AG09319 (cell line): ENCODE measurements around the gene COX4I2.
A peak's percentile ranks its signal among the peaks of the same experiment; 100 is the strongest.
"Not testable (repeated sequence)": the region's sequence is repeated elsewhere in the genome, so short reads cannot be mapped to it uniquely, and the experiment has no call there.

Source experiments
- DNase-seq: peaks from one replicate; pipeline ENCODE4 v3.0.0-alpha.2; 2010; ENCODE audit warnings: low read depth; ENCODE audit errors: extremely low read depth
- TF ChIP-seq, protein P1 (sequence below): IDR thresholded peaks from 2 replicates; pipeline ENCODE4 v1.5.1; 2011; ENCODE audit warnings: low read depth, mild to moderate bottlenecking, inconsistent platforms, low read length, moderate library complexity

Gene COX4I2

DNA sequence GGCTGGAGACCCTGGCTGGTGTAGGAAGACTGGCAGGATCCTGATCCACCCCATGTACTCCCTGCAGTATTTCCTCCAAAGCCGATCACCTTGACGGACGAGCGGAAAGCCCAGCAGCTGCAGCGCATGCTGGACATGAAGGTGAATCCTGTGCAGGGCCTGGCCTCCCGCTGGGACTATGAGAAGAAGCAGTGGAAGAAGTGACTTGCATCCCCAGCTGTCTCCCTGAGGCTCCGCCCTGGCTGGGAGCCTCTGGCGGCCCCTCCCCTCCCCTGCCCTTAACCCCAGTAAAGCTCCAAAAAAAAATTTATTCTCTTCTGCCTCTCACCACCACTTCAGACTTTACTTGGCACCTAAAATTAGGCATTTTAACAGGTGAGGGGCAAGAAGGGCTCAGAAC, 7.0 kb downstream of the COX4I2 start:
- DNase-seq: no peak
- TF ChIP-seq, protein P1, sequence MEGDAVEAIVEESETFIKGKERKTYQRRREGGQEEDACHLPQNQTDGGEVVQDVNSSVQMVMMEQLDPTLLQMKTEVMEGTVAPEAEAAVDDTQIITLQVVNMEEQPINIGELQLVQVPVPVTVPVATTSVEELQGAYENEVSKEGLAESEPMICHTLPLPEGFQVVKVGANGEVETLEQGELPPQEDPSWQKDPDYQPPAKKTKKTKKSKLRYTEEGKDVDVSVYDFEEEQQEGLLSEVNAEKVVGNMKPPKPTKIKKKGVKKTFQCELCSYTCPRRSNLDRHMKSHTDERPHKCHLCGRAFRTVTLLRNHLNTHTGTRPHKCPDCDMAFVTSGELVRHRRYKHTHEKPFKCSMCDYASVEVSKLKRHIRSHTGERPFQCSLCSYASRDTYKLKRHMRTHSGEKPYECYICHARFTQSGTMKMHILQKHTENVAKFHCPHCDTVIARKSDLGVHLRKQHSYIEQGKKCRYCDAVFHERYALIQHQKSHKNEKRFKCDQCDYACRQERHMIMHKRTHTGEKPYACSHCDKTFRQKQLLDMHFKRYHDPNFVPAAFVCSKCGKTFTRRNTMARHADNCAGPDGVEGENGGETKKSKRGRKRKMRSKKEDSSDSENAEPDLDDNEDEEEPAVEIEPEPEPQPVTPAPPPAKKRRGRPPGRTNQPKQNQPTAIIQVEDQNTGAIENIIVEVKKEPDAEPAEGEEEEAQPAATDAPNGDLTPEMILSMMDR: no peak

DNA sequence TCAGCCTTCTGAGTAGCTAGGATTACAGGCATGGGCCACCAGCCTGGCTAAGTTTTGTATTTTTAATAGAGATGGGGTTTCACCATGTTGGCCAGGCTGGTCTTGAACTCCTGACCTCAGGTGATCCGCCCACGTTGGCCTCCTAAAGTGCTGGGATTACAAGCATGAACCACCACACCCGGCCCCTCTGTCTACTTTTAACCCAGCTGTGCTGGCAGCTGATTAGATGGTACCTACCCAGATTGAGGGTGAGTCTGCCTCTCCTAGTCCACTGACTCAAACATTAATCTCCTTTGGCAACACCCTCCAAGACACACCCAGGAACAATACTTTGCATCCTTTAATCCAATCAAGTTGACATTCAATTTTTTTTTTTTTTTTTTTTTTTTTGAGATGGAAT, 10.4 kb downstream of the COX4I2 start:
- not testable (repeated sequence) for DNase-seq

DNA sequence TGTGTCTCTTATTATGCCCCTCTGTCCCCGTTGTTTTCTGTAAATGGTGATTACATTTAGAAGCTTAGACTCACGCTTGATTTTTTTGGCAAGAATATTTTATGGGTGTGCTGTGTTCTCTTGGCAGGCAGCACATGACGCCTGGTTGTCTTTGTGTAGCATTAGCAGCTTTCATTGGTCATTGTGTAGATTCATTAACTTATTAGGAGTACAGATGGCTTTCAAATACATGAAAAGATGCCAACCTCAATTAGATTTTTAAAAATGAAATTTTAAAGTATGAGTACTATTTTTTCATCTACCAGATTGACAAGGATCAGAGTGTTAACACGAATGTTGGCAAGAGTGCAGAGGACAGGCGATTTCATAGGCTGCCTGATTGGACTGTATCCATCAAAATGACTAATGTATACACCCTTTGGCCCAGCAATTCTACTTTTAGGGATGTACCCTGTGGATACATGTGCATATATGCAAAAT, 15.2 kb downstream of the COX4I2 start:
- TF ChIP-seq, protein P1: no peak
- peak; percentile 66 for DNase-seq

DNA sequence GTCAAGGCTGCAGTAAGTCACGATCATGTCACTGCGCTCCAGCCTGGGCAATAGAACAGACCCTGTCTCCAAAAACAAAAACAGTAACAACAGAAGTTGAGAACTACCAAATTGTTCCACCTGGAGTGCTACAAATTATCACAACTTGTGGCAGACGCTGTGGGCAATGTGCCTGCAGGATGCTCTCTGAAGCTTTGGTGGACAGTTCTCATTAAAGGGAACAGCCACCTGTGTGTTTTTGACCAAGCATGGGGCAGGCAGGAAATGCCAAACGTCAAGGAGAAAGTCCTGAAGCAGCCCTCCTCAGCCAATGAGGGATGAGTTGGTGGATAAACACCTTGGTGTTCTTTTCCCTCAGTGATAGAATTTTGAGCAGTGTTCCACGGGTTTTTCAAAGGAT, 15.8 kb downstream of the COX4I2 start:
- no peak for DNase-seq
- TF ChIP-seq, protein P1: no peak

DNA sequence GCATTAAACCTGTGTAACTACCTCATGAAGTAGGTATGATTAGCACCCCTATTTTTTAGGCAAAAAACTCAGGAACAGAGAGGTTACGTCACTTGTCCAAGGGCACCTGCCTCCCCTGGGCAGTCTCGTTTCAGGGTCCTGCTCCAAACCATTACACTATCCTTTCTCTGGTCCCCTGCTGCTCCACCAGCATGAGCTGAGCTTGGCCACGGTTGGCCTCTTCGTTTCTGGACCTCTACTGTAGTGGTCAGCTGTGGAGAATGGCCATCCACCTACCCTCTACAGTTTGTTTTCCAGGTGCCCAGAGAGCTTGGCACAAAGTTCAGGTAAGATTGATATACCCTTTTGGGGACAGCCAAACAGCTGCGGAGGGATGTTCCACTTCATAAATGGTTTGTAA, 16.8 kb downstream of the COX4I2 start:
- no peak for DNase-seq

DNA sequence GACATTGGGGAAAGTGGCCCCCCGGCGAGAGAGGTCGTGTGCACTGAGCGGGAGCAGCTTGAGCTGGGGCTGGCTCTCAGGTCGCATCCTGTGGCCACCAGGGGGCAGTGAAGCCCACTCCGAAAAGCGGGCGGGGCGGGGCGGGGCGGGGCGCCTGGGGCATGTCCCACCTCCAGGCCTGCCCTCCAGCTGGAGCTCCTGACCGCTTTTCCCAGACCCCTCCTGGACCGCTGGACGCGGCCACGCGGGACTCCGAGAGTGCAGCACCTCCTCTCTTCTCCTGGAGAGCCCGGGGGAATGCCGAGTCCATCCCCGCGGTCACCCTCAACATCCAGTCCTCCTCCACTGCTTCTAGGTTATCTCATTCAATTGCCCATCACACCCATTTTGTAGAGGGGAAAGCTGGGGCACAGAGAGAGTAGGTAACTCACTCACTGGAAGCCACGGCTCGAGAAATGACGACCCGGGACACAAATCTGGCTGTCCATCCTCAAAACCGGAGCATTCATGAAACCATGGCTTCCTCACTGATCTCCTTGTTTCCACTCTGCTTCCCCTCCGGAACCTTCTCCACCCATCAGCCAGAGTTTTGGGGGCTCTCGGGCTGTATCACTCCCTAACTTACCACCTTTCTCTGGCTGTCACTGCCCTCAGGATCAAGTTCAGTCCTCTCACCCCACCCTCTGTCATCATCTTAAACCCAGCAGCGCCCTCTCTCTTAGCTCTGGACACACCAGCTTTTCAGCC, 24.1 kb downstream of the COX4I2 start:
- peak; percentile 38 for DNase-seq
- TF ChIP-seq, protein P1: peak; percentile 62

More for the DNA sequence above, 16.8 kb downstream of the COX4I2 start:
- TF ChIP-seq, protein P1: no peak

DNA sequence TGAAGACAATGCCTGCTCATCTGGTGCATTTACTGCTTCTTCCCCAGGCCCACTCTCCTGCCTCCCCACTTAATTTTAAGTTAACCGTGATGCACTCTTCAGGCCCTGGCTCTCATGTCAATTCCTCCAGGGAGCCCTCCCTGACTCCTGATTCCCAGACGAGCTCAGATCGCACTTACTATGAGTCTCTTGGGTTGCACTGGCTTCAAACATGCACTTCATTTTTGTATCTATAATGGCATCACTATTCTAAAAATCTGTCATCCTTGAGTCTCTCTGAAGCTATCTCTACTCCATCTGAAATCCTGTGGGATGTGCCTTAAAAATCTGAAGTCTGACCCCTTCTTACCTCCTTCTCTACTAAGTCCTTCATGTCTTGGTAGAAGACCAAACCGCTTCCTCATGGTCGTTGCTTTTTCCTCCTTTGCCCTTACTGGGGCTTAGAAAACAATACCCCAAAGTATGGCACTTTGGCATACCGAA, 24.7 kb downstream of the COX4I2 start:
- TF ChIP-seq, protein P1: no peak
- no peak for DNase-seq

DNA sequence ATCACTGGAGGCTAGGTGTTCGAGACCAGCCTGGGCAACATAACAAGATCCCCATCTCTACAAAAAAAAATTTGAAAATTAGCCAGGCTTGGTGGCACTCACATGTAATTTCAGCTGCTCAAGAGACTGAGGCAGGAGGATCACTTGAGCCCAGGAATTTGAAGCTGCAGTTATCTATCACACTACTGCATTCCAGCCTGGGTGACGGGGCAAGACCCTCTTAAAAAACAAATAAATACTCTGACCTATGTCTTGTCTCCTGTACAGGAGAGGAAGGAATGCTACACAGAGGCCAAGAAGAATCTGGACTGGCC, 25.8 kb downstream of the COX4I2 start:
- DNase-seq: no peak
- TF ChIP-seq, protein P1: no peak
